Measurements from ENCODE around the gene KCNJ6.

The KCNJ6 gene

DNA sequence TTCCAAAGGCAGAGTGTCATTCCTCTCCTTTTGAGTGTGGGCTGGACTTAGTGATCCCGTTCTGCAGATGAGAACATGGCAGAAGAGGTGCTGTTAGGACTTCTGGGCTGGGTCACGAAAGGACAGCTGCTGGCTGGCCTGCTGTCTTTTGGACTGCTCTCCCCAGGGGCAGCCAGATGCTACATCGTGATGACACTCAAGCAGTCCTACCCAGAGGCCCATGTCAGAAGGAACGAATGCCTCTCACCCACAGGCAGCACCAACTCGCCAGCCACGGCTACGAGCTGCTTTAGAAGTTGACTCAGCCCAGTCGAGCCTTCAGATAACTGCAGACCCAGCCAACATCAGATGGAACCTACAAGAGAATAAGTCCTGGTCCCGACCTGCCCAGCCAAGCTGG is 156.5 kb downstream of the KCNJ6 start:
- H3K36me3 ChIP-seq: no peaks in the 10 kb centered on the region
- no peak overlapping the region for H3K27ac ChIP-seq
- H3K9me3 ChIP-seq: no peaks in the 10 kb centered on the region
- TF ChIP-seq, protein P1, sequence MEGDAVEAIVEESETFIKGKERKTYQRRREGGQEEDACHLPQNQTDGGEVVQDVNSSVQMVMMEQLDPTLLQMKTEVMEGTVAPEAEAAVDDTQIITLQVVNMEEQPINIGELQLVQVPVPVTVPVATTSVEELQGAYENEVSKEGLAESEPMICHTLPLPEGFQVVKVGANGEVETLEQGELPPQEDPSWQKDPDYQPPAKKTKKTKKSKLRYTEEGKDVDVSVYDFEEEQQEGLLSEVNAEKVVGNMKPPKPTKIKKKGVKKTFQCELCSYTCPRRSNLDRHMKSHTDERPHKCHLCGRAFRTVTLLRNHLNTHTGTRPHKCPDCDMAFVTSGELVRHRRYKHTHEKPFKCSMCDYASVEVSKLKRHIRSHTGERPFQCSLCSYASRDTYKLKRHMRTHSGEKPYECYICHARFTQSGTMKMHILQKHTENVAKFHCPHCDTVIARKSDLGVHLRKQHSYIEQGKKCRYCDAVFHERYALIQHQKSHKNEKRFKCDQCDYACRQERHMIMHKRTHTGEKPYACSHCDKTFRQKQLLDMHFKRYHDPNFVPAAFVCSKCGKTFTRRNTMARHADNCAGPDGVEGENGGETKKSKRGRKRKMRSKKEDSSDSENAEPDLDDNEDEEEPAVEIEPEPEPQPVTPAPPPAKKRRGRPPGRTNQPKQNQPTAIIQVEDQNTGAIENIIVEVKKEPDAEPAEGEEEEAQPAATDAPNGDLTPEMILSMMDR (IDR thresholded peaks at IDR 0.05): no peak
- H3K27me3 ChIP-seq: peaks cover 9% of the 10 kb centered on the region
- H3K4me1 ChIP-seq (ENCODE audit: control insufficient read depth in 1 of 2, insufficient read depth in 1 of 2, low read depth in 1 of 2, low read length in 1 of 2): peaks cover 0 to 5% of the 10 kb centered on the region in 2 experiments
- H3K4me3 ChIP-seq (ENCODE audit: low read depth in 1 of 2, low read length in 1 of 2): no peak overlapping the region

DNA sequence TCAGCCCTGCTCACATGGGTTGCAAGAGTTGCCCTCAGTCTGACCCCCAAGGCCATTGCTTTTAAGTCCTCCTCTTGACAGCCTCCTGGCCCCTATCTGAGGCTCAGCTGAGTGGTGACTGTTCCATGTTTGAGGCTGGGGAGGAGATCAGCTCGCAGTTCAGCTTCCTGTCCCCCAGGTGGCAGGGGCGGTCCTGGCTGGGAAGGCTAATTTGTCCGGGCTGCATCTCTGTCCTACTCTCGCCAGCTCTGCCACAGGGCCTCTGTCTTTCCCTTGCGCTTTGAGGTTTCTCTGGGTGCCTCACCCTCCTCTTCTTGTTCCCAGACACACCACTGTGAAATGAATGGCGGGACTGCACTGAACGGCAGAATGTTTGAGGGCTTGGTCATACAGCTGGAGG is 157.3 kb downstream of the KCNJ6 start:
- H3K9me3 ChIP-seq: no peaks in the 10 kb centered on the region
- no peaks in the 10 kb centered on the region for H3K36me3 ChIP-seq
- H3K27me3 ChIP-seq: peaks cover 16% of the 10 kb centered on the region
- no peak overlapping the region for H3K27ac ChIP-seq
- peaks cover 0 to 5% of the 10 kb centered on the region in 2 experiments for H3K4me1 ChIP-seq (ENCODE audit: control insufficient read depth in 1 of 2, insufficient read depth in 1 of 2, low read depth in 1 of 2, low read length in 1 of 2)
- H3K4me3 ChIP-seq (ENCODE audit: low read depth in 1 of 2, low read length in 1 of 2): no peak overlapping the region
- TF ChIP-seq, protein P1 (IDR thresholded peaks at IDR 0.05): peak; percentile 88

- H3K4me1 ChIP-seq (ENCODE audit: control insufficient read depth in 1 of 2, insufficient read depth in 1 of 2, low read depth in 1 of 2, low read length in 1 of 2): peaks cover 0 to 5% of the 10 kb centered on the region in 2 experiments
- no peak overlapping the region for H3K4me3 ChIP-seq (ENCODE audit: low read depth in 1 of 2, low read length in 1 of 2)
- TF ChIP-seq, protein P1 (IDR thresholded peaks at IDR 0.05): no peak
- H3K9me3 ChIP-seq: no peaks in the 10 kb centered on the region
- H3K27me3 ChIP-seq: peaks cover 28% of the 10 kb centered on the region
- H3K36me3 ChIP-seq: no peaks in the 10 kb centered on the region
- no peak overlapping the region for H3K27ac ChIP-seq
Measured at GRCh38 chr21:37757606-37758376, 158.5 kb downstream of the KCNJ6 start.

GRCh38 chr21:37753122-37753599 is 163.1 kb downstream of the KCNJ6 start:
- Histone ChIP-seq H3K4me3 (ENCODE audit: low read depth in 1 of 2, low read length in 1 of 2) (no peak overlapping the region), H3K36me3 (no peaks in the 10 kb centered on the region), H3K27me3 (peaks cover 54% of the 10 kb centered on the region), H3K4me1 (ENCODE audit: control insufficient read depth in 1 of 2, insufficient read depth in 1 of 2, low read depth in 1 of 2, low read length in 1 of 2) (no peaks in the 10 kb centered on the region), H3K9me3 (no peaks in the 10 kb centered on the region), H3K27ac (no peak overlapping the region)
- TF ChIP-seq, protein P1 (IDR thresholded peaks at IDR 0.05): no peak

- Histone ChIP-seq H3K36me3 (no peaks in the 10 kb centered on the region), H3K4me3 (ENCODE audit: low read depth in 1 of 2, low read length in 1 of 2) (no peak overlapping the region), H3K27ac (no peak overlapping the region), H3K4me1 (ENCODE audit: control insufficient read depth in 1 of 2, insufficient read depth in 1 of 2, low read depth in 1 of 2, low read length in 1 of 2) (no peaks in the 10 kb centered on the region), H3K27me3 (peaks cover 46% of the 10 kb centered on the region), H3K9me3 (no peaks in the 10 kb centered on the region)
- TF ChIP-seq, protein P1 (IDR thresholded peaks at IDR 0.05): no peak
Measured at GRCh38 chr21:37751268-37751975, 164.8 kb downstream of the KCNJ6 start.
